Endothelial cell of umbilical vein (primary cell): Measurements from ENCODE around the gene LARP1B. TPM values are rescaled to one million over a fixed set of nuclear protein-coding genes. Genes with fewer than 3 reads are reported as not detected.

ENCODE experiments used
- BruUV-seq: library from RNA; stranded (reverse); fragments of 400-500 nt; replicated peaks from 2 replicates; lab custom pipeline; 2021; lab: Mats Ljungman, UMichigan
- CTCF ChIA-PET: fragments of 300-600, 350-600 bp; sonication (Branson Sonifier 250); formaldehyde crosslinking; loops from one replicate; lab custom pipeline; 2021; ENCODE audit warnings: antibody characterized with exemption, inconsistent platforms; lab: Charles Lee
- POLR2A ChIA-PET: fragments of 300-600, 350-600 bp; sonication (Branson Sonifier 250); formaldehyde crosslinking; loops from one replicate; lab custom pipeline; 2021; ENCODE audit warnings: antibody characterized with exemption, inconsistent platforms; lab: Charles Lee
- DNase-seq: peaks from one replicate; pipeline ENCODE4 v3.0.0-alpha.2; 2011; ENCODE audit warnings: low read depth, low spot score
- FAIRE-seq: peaks from 2 replicates; lab custom pipeline; 2011; peaks lifted over from hg19 to GRCh38; lab: Jason Lieb, UNC
- H2AFZ ChIP-seq: 2 replicates; pipeline ENCODE4 v1.6.0; 2012; ENCODE audit warnings: low read depth, low read length, control low read depth, inconsistent platforms
- H3K27ac ChIP-seq: 2 replicates; pipeline ENCODE4 v1.5.1; 2011; ENCODE audit warnings: low read depth, mild to moderate bottlenecking, control low read depth, low read length, moderate library complexity; ENCODE audit not compliant: insufficient read depth
- H3K27me3 ChIP-seq, 2 experiments: 2 replicates each; pipeline versions ENCODE4 v1.6.0 to v1.6.1; 2011; ENCODE audit warnings: low read length in 2 of 2, mixed read lengths in 1 of 2; ENCODE audit not compliant: control insufficient read depth in 2 of 2, insufficient read depth in 2 of 2
- H3K36me3 ChIP-seq, 2 experiments: 2 replicates in 1 of 2; 3 replicates in 1 of 2; pipeline ENCODE4 v1.5.1; 2011; ENCODE audit warnings: low read length in 2 of 2, mild to moderate bottlenecking in 1 of 2, moderate library complexity in 1 of 2; ENCODE audit not compliant: control insufficient read depth in 2 of 2, insufficient read depth in 2 of 2; ENCODE audit errors: extremely low read depth in 1 of 2
- H3K4me1 ChIP-seq: 3 replicates; pipeline ENCODE4 v1.5.1; 2011; ENCODE audit warnings: mild to moderate bottlenecking, low read length; ENCODE audit not compliant: control insufficient read depth, insufficient read depth; ENCODE audit errors: extremely low read depth
- H3K4me2 ChIP-seq: 2 replicates; pipeline ENCODE4 v1.6.1; 2011; ENCODE audit warnings: low read length, control low read depth, mixed read lengths; ENCODE audit not compliant: insufficient read depth
- H3K4me3 ChIP-seq, 3 experiments: fragments of 200-600 bp in 1 of 3; sonication (generic), shearing (Covaris generic) in 1 of 3; replicated peaks in 1 of 3; 2 replicates each; pipeline ENCODE4 v1.5.1; 2011 to 2016; ENCODE audit warnings: control low read depth in 3 of 3, low read length in 3 of 3, mild to moderate bottlenecking in 2 of 3, inconsistent platforms in 1 of 3, low read depth in 1 of 3, moderate library complexity in 1 of 3; ENCODE audit not compliant: insufficient read depth in 1 of 3
- H3K79me2 ChIP-seq: 2 replicates; pipeline ENCODE4 v1.6.0; 2012; ENCODE audit warnings: low read length, inconsistent platforms; ENCODE audit not compliant: control insufficient read depth, insufficient read depth
- H3K9ac ChIP-seq: replicated peaks from 2 replicates; pipeline ENCODE3; 2011; ENCODE audit warnings: low read length, control low read depth; ENCODE audit not compliant: insufficient read depth; ENCODE audit errors: extremely low read depth
- H3K9me1 ChIP-seq: replicated peaks from 3 replicates; pipeline ENCODE4 v1.6.0; 2011; ENCODE audit warnings: mild to moderate bottlenecking, low read length; ENCODE audit not compliant: control insufficient read depth, insufficient read depth; ENCODE audit errors: extremely low read depth
- H3K9me3 ChIP-seq: replicated peaks from 2 replicates; pipeline ENCODE4 v1.5.1; 2012; ENCODE audit warnings: low read length, inconsistent platforms; ENCODE audit not compliant: control insufficient read depth, insufficient read depth
- H4K20me1 ChIP-seq: replicated peaks from 2 replicates; pipeline ENCODE3; 2011; ENCODE audit warnings: mild to moderate bottlenecking, low read length; ENCODE audit not compliant: control insufficient read depth, insufficient read depth; ENCODE audit errors: extremely low read depth
- CTCF ChIP-seq, 2 donors: IDR thresholded peaks; 1 replicate in 1 of 2; 2 replicates in 1 of 2; pipeline ENCODE4 v1.5.1; 2011; ENCODE audit warnings: low read length in 2 of 2, mild to moderate bottlenecking in 2 of 2, moderate library complexity in 2 of 2, control low read depth in 1 of 2, inconsistent platforms in 1 of 2, low read depth in 1 of 2; ENCODE audit not compliant: insufficient read depth in 1 of 2; ENCODE audit errors: extremely low read depth in 1 of 2
- EZH2 ChIP-seq: IDR thresholded peaks from 2 replicates; pipeline ENCODE4 v1.6.1; 2012; ENCODE audit warnings: borderline replicate concordance, low read depth, mild to moderate bottlenecking, moderate library complexity, low read length, inconsistent platforms; ENCODE audit not compliant: severe bottlenecking
- FOS ChIP-seq: IDR thresholded peaks from 2 replicates; pipeline ENCODE4 v1.6.1; 2011; ENCODE audit warnings: mild to moderate bottlenecking, low read length, moderate library complexity, borderline replicate concordance; ENCODE audit not compliant: insufficient read depth
- GATA2 ChIP-seq: IDR thresholded peaks from 2 replicates; pipeline ENCODE4 v1.7.0; 2011; ENCODE audit warnings: low read depth, mild to moderate bottlenecking, moderate library complexity, mixed read lengths, low read length; ENCODE audit not compliant: insufficient read length, insufficient read depth
- JUN ChIP-seq: IDR thresholded peaks from 2 replicates; pipeline ENCODE4 v1.6.1; 2011; ENCODE audit warnings: borderline replicate concordance, low read depth; ENCODE audit not compliant: insufficient read length, insufficient read depth
- MYC ChIP-seq: IDR thresholded peaks from one replicate; pipeline ENCODE4 v1.6.1; 2011; ENCODE audit warnings: mild to moderate bottlenecking, low read depth, low read length
- POLR2A ChIP-seq: IDR thresholded peaks from 2 replicates; pipeline ENCODE4 v1.6.1; 2012; ENCODE audit warnings: low read depth, mild to moderate bottlenecking, control low read depth, low read length
- POLR2AphosphoS5 ChIP-seq: IDR thresholded peaks from 2 replicates; pipeline ENCODE4 v1.6.1; 2012; ENCODE audit warnings: low read depth, mild to moderate bottlenecking, control low read depth, low read length, moderate library complexity; ENCODE audit not compliant: insufficient read depth
- dilution Hi-C: fragments of 300-500 bp; cut with MboI; formaldehyde crosslinking; loops from one replicate; pipeline ENCODE4 v1.15.0; 2019; ENCODE audit warnings: low sequenced_read_pairs; ENCODE audit not compliant: extremely low pct_ligation_motif_present
- intact Hi-C: fragments of 100-400 bp; cut with micrococcal nuclease; formaldehyde crosslinking; loops from one replicate; pipeline ENCODE4 v1.10.0; 2022
- polyA plus RNA-seq, 4 experiments: library from polyadenylated mRNA; depleted of rRNA in 3 of 4; stranded (reverse) in 3 of 4; unstranded in 1 of 4; fragments of >200 nt; gene quantifications; 2 replicates each; pipeline versions ENCODE4 v1.2.1 to v1.2.3, GENCODE V29; 2011 to 2012; ENCODE audit warnings: missing spikeins in 1 of 4
- total RNA-seq: library from RNA; stranded (reverse); gene quantifications from 2 replicates; pipeline ENCODE4 v1.2.3, GENCODE V29; 2021
- TF ChIP-seq, protein P1 (sequence below): IDR thresholded peaks from 2 replicates; pipeline ENCODE4 v1.6.1; 2011; ENCODE audit not compliant: insufficient read depth, insufficient read length

LARP1B gene
- total and polyA plus RNA-seq, 2 donors (not counting 3 experiments of a cell fraction or from before 2014, with no cell fraction given) = 7.3 to 28.8 TPM

DNA sequence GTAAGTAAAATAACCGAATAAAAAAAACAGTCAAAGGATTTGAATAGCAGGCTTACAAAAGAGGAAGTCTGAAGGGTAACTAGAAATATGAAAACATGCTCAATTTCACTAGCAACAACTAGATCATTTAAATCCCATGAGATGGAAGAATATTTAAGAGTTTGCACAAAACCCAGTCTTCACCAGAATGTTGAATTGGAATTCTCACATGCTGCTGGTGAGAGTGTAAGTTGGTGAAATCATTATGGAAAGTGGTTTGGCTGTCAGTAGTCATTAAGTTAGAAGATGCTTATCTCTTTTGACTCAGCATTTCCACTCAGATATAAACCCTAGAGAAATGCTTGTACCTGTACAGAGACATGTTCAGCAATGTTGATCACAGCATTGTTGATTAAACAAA lies 116.4 kb downstream of the LARP1B start:
- intact Hi-C loops = no loop called here
- TF ChIP-seq POLR2AphosphoS5 = no peak
- TF ChIP-seq, protein P1, sequence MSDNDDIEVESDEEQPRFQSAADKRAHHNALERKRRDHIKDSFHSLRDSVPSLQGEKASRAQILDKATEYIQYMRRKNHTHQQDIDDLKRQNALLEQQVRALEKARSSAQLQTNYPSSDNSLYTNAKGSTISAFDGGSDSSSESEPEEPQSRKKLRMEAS = no peak
- TF ChIP-seq JUN = no peak
- no peak for TF ChIP-seq FOS
- TF ChIP-seq GATA2 = peak; percentile 69
- no peaks in the 10 kb centered on the region for H3K79me2 ChIP-seq
- no peak overlapping the region for H2AFZ ChIP-seq
- no peaks in the 10 kb centered on the region for H3K9me1 ChIP-seq
- H3K9me3 ChIP-seq = no peaks in the 10 kb centered on the region
- H3K27me3 ChIP-seq = no peaks in the 10 kb centered on the region
- no TSS peak for BruUV-seq
- H3K36me3 ChIP-seq = no peaks in the 10 kb centered on the region
- ChIA-PET CTCF (interaction anchor here (1.6 to 2.6 kb wide), 3 partner anchors 13 to 109 kb away, joined by 3 to 8 read pairs (median 8); no protein-coding TSS in a partner anchor), POLR2A (no interaction called here)
- no peak overlapping the region for H3K4me3 ChIP-seq
- H3K4me1 ChIP-seq = no peaks in the 10 kb centered on the region
- FAIRE-seq = no peak
- H3K9ac ChIP-seq = no peak overlapping the region
- H3K4me2 ChIP-seq = no peak overlapping the region
- no peaks in the 10 kb centered on the region for H4K20me1 ChIP-seq
- dilution Hi-C loops = no loop called here
- no peak overlapping the region for H3K27ac ChIP-seq
- DNase-seq = peak; percentile 45

GRCh38 chr4:128186623-128187022 lies 125.5 kb downstream of the LARP1B start:
- no TSS peak for BruUV-seq
- H4K20me1 ChIP-seq = no peaks in the 10 kb centered on the region
- H3K36me3 ChIP-seq = peaks cover 0 to 2% of the 10 kb centered on the region in 2 experiments
- no peaks in the 10 kb centered on the region for H3K79me2 ChIP-seq
- no peaks in the 10 kb centered on the region for H3K9me1 ChIP-seq
- H3K9me3 ChIP-seq = no peaks in the 10 kb centered on the region
- no peak overlapping the region for H3K27ac ChIP-seq
- FAIRE-seq (no peak), DNase-seq (no peak)
- no peaks in the 10 kb centered on the region for H3K27me3 ChIP-seq
- dilution Hi-C loops (no loop called here), intact Hi-C loops (no loop called here)
- no peak overlapping the region for H3K9ac ChIP-seq
- TF ChIP-seq CTCF (IDR thresholded peaks at IDR 0.05; ENCODE audit: extremely low read depth in 1 of 2, insufficient read depth in 1 of 2, low read depth in 1 of 2, low read length in 2 of 2) (no peak), MYC (no peak), EZH2 (no peak), POLR2A (no peak), GATA2 (no peak), JUN (no peak), POLR2AphosphoS5 (no peak), FOS (no peak)
- TF ChIP-seq, protein P1 = no peak
- H3K4me3 ChIP-seq = no peak overlapping the region
- ChIA-PET POLR2A (no interaction called here), CTCF (no interaction called here)
- H3K4me2 ChIP-seq = no peak overlapping the region
- no peak overlapping the region for H2AFZ ChIP-seq
- H3K4me1 ChIP-seq = no peaks in the 10 kb centered on the region
